HepG2 (cell line): ENCODE results near the gene DYSF. TPM values are rescaled to one million over a fixed set of nuclear protein-coding genes. Genes with fewer than 3 reads are reported as not detected.

ENCODE experiments used
- ATAC-seq: fragments of 200-7000 bp; cut with Tn5 transposase; 3 replicates; pipeline ENCODE4 v1.9.1; 2020; ENCODE audit warnings: mild to moderate bottlenecking, moderate library complexity
- BruUV-seq: library from RNA; stranded (reverse); fragments of 400-500 nt; replicated peaks from 2 replicates; lab custom pipeline; 2021; lab: Mats Ljungman, UMichigan
- CTCF ChIA-PET: fragments of 300-600 bp; formaldehyde crosslinking; extraction: SDS; loops from one replicate; lab custom pipeline; 2021; ENCODE audit warnings: low total read pairs, inconsistent platforms, low intra/inter-chr PET ratio; lab: Yijun Ruan, JAX
- POLR2A ChIA-PET: fragments of 350-600 bp; sonication (Branson Sonifier 250); formaldehyde crosslinking; loops from one replicate; lab custom pipeline; 2020; ENCODE audit warnings: antibody characterized with exemption, inconsistent platforms; lab: Yijun Ruan, JAX
- DNase-seq: peaks from one replicate; pipeline ENCODE4 v3.0.0-alpha.2; 2015; ENCODE audit warnings: low spot score
- FAIRE-seq: peaks from 3 replicates; lab custom pipeline; 2011; peaks lifted over from hg19 to GRCh38; lab: Jason Lieb, UNC
- H2AFZ ChIP-seq: one replicate; pipeline ENCODE4 v1.6.1; 2011; ENCODE audit warnings: low read length, inconsistent platforms
- H3K27ac ChIP-seq: fragments of 300-600 bp; 3 replicates; pipeline ENCODE4 v1.8.0; 2011; ENCODE audit warnings: mixed run types, mild to moderate bottlenecking, mixed read lengths, low read length, inconsistent platforms; ENCODE audit not compliant: insufficient read depth; ENCODE audit errors: extremely low read length
- H3K27me3 ChIP-seq, 2 experiments: fragments of 200-600 bp in 1 of 2; 2 replicates in 1 of 2; 3 replicates in 1 of 2; pipeline versions ENCODE4 v1.6.0 to v1.8.0; 2011; ENCODE audit warnings: low read length in 2 of 2, mild to moderate bottlenecking in 2 of 2, moderate library complexity in 2 of 2, inconsistent platforms in 1 of 2; ENCODE audit not compliant: insufficient read depth in 2 of 2, control insufficient read depth in 1 of 2
- H3K36me3 ChIP-seq, 2 experiments: fragments of 200-600 bp in 1 of 2; replicated peaks in 1 of 2; 2 replicates in 1 of 2; 3 replicates in 1 of 2; pipeline versions ENCODE4 v1.5.1 to v1.8.0; 2011; ENCODE audit warnings: low read length in 2 of 2, inconsistent platforms in 1 of 2; ENCODE audit not compliant: insufficient read depth in 2 of 2, control insufficient read depth in 1 of 2
- H3K4me1 ChIP-seq: 2 replicates; pipeline ENCODE4 v1.5.1; 2012; ENCODE audit warnings: low read length, inconsistent platforms; ENCODE audit not compliant: insufficient read depth
- H3K4me2 ChIP-seq: 2 replicates; pipeline ENCODE4 v1.6.0; 2011; ENCODE audit warnings: low read depth, low read length, inconsistent platforms
- H3K4me3 ChIP-seq, 3 experiments: fragments of 200-600 bp in 1 of 3; sonication (generic), shearing (Covaris generic) in 1 of 3; replicated peaks in 1 of 3; 2 replicates each; pipeline ENCODE4 v1.5.1; 2011 to 2016; ENCODE audit warnings: low read length in 3 of 3, inconsistent platforms in 2 of 3, low read depth in 2 of 3, mild to moderate bottlenecking in 2 of 3, control low read depth in 1 of 3, mixed read lengths in 1 of 3; ENCODE audit not compliant: insufficient read depth in 1 of 3
- H3K79me2 ChIP-seq: one replicate; pipeline ENCODE4 v1.6.1; 2011; ENCODE audit warnings: low read length, inconsistent platforms; ENCODE audit not compliant: insufficient read depth
- H3K9ac ChIP-seq: 2 replicates; pipeline ENCODE4 v1.6.0; 2011; ENCODE audit warnings: mild to moderate bottlenecking, low read depth, low read length, inconsistent platforms; ENCODE audit not compliant: insufficient read depth
- H3K9me3 ChIP-seq: 2 replicates; pipeline ENCODE4 v1.5.1; 2012; ENCODE audit warnings: mild to moderate bottlenecking, low read length
- H4K20me1 ChIP-seq: 2 replicates; pipeline ENCODE4 v1.6.0; 2011; ENCODE audit warnings: inconsistent platforms, mild to moderate bottlenecking, low read length, moderate library complexity; ENCODE audit not compliant: insufficient read depth
- PAX8 ChIP-seq: sonication (generic); formaldehyde crosslinking; IDR thresholded peaks from 2 replicates; pipeline ENCODE4 v1.8.0; 2022; ENCODE audit warnings: mild to moderate bottlenecking, missing genetic modification reagents, borderline replicate concordance
- PBX2 ChIP-seq: IDR thresholded peaks from 2 replicates; pipeline ENCODE4 v1.6.1; 2016; ENCODE audit warnings: control low read depth
- PHF20 ChIP-seq: sonication (generic); formaldehyde crosslinking; IDR thresholded peaks from 2 replicates; pipeline ENCODE4 v1.5.0; 2020; ENCODE audit warnings: mild to moderate bottlenecking, missing genetic modification reagents
- WGBS: methylation state at CpG from one replicate; pipeline ENCODE4 v1.1.6; 2017; ENCODE audit warnings: low lambda C conversion rate; 5-methylcytosine and 5-hydroxymethylcytosine counted together
- in situ Hi-C: cut with HindIII; loops from 2 replicates; pipeline ENCODE4 v1.10.0; 2017; ENCODE audit warnings: low pct_unique_long_range_greater_than_20kb; ENCODE audit not compliant: extremely low pct_ligation_motif_present
- intact Hi-C: fragments of 100-400 bp; cut with micrococcal nuclease; formaldehyde crosslinking; loops from one replicate; pipeline ENCODE4 v1.10.0; 2022; ENCODE audit not compliant: unreplicated experiment
- polyA plus RNA-seq, 8 experiments: library from polyadenylated mRNA; depleted of rRNA in 3 of 8; stranded (reverse) in 7 of 8; unstranded in 1 of 8; fragments of >200 nt; fragmentation: Illumina TruSeq in 4 of 8; extraction: Trizol in 4 of 8; gene quantifications; 2 replicates each; pipeline versions ENCODE4 v1.2.1 to v1.2.3, GENCODE V29; 2011 to 2016; ENCODE audit warnings: low read depth in 4 of 8, missing spikeins in 1 of 8, mixed read lengths in 1 of 8; ENCODE audit not compliant: insufficient read depth in 1 of 8
- total RNA-seq, 5 experiments: library from RNA; depleted of rRNA; stranded (reverse); fragments of >200 nt; fragmentation: Illumina TruSeq; extraction: Trizol; gene quantifications; 2 replicates each; pipeline ENCODE4 v1.2.3, GENCODE V29; 2016; ENCODE audit warnings: low read depth in 1 of 5
- TF ChIP-seq, protein P1 (sequence below): sonication (generic); formaldehyde crosslinking; IDR thresholded peaks from 2 replicates; pipeline ENCODE4 v1.8.0; 2022; ENCODE audit warnings: missing genetic modification reagents, mild to moderate bottlenecking, borderline replicate concordance

The DYSF gene
- total and polyA plus RNA-seq, 2 of the 13 experiments (the other 11 are each of a cell fraction or from before 2014, with no cell fraction given), result 0.15 to 2.4 TPM

DNA sequence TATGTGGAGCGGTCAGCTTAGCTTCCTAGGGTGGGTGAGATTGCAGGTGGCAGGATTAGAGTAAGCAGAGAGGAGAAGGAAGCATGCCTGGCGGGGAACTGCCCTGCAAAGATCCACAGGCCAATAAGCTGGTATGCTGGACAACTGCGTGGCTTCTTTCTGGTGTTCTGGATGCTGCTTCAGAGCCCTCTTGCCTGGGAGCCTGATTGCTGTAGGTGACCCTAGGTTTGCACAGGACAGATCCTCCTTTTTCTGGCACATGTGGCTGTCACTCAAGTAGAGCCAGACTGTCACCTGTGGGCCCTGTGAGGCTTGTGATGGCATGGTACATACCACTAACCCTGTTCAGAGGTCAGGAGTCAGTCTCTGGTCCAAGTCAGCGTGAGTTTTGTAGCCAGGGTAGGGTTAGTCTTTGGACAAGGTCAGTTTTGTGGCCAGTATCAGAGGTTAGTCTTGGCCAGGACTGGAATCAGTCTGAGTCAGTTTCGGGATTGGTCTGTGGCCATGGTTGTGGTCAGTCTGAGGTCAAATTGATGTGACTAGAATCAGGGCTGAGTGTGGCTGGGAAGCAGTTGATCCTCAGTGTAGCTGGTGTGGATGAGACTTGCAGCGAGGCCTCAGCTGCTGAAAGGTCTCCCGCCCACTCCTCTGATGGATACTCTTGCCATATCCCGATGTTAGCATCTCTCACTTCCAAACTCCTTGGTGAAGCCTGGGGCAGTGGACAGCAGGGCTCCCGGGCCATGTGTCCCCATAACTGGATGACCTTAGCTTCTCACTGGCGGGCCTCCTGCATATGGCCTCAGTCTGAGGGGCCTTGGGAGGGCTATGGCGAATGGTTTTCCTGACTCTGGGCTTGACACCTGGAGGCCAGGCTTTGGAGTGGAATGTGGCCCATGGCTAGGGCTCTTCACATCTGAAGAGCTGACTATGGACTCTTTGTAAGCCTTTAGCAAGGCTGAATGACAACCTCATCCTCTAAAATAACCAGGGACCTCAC, 260.5 kb downstream of the DYSF start:
- Histone ChIP-seq H3K4me3 (no peak overlapping the region), H4K20me1 (no peaks in the 10 kb centered on the region), H3K79me2 (no peaks in the 10 kb centered on the region), H3K36me3 (no peaks in the 10 kb centered on the region), H3K9ac (no peak overlapping the region), H2AFZ (no peak overlapping the region), H3K27me3 (peaks cover 3 to 26% of the 10 kb centered on the region in 2 experiments; a peak in 4 of 5 replicates), H3K9me3 (no peaks in the 10 kb centered on the region), H3K4me1 (peaks cover 76% of the 10 kb centered on the region), H3K4me2 (no peak overlapping the region), H3K27ac (no peak overlapping the region)
- no peak for ATAC-seq
- FAIRE-seq, result no peak
- TF ChIP-seq PAX8 (CRISPR knock-in tag) (no peak), PBX2 (peak; percentile 40; the same call in 1 of the 2 replicates), PHF20 (CRISPR knock-in tag) (no peak)
- TF ChIP-seq, protein P1, sequence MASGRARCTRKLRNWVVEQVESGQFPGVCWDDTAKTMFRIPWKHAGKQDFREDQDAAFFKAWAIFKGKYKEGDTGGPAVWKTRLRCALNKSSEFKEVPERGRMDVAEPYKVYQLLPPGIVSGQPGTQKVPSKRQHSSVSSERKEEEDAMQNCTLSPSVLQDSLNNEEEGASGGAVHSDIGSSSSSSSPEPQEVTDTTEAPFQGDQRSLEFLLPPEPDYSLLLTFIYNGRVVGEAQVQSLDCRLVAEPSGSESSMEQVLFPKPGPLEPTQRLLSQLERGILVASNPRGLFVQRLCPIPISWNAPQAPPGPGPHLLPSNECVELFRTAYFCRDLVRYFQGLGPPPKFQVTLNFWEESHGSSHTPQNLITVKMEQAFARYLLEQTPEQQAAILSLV, result no peak
- POLR2A ChIA-PET, result no interaction called here
- CTCF ChIA-PET, result no interaction called here
- no peak for DNase-seq
- in situ Hi-C loops, result no loop called here
- no TSS peak for BruUV-seq
- WGBS, result 26% methylated on average over 9 of the region's 11 CpGs
- intact Hi-C loops, result no loop called here
